ENCODE data around the gene CD300H. TPM values are rescaled to one million over a fixed set of nuclear protein-coding genes. Genes with fewer than 3 reads are reported as not detected.

Gene CD300H
- total RNA-seq, 1 experiment from 2014 or later, result not detected

DNA sequence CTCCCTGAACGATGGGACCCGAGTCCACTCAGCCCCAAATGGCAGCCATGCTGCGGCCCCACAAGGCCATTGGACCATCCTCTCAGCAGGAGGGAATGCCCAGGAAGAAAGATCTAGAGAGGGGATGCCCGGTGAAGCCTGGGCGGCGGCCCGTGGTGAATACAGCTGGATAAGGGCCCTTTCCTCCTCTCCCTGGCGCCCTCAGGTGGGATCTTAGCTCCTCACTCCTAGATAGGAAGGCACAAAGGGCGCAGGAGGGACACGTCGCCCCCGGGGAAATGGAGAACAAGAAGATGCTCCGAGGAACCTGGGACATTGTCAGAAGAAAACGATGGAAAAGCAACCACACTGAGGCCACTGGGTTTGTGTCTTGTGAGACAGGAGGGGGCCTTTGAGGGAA, 23.9 kb downstream of the CD300H start:
- BruUV-seq (replicated peaks), result no TSS peak
- DNase-seq (ENCODE audit: low spot score), result no peak
- Histone ChIP-seq H3K27ac (ENCODE audit: low read depth, low read length, poor library complexity, severe bottlenecking) (no peak overlapping the region), H3K36me3 (ENCODE audit: insufficient read depth, low read length, poor library complexity, severe bottlenecking) (no peaks in the 10 kb centered on the region), H3K4me3 (ENCODE audit: low read depth, low read length, poor library complexity, severe bottlenecking) (no peak overlapping the region), H3K9me3 (ENCODE audit: low read depth, low read length, poor library complexity, severe bottlenecking) (no peaks in the 10 kb centered on the region), H3K4me1 (ENCODE audit: insufficient read depth, low read length, poor library complexity, severe bottlenecking) (no peaks in the 10 kb centered on the region), H3K27me3 (replicated peaks; ENCODE audit: insufficient read depth, low read depth, low read length, poor library complexity) (peaks cover 6% of the 10 kb centered on the region)
- TF ChIP-seq, protein P1, sequence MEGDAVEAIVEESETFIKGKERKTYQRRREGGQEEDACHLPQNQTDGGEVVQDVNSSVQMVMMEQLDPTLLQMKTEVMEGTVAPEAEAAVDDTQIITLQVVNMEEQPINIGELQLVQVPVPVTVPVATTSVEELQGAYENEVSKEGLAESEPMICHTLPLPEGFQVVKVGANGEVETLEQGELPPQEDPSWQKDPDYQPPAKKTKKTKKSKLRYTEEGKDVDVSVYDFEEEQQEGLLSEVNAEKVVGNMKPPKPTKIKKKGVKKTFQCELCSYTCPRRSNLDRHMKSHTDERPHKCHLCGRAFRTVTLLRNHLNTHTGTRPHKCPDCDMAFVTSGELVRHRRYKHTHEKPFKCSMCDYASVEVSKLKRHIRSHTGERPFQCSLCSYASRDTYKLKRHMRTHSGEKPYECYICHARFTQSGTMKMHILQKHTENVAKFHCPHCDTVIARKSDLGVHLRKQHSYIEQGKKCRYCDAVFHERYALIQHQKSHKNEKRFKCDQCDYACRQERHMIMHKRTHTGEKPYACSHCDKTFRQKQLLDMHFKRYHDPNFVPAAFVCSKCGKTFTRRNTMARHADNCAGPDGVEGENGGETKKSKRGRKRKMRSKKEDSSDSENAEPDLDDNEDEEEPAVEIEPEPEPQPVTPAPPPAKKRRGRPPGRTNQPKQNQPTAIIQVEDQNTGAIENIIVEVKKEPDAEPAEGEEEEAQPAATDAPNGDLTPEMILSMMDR (conservative IDR thresholded peaks at IDR 0.05; ENCODE audit: low read depth, low read length), result no peak
- no peak for TF ChIP-seq EZH2 (IDR thresholded peaks at IDR 0.05; ENCODE audit: borderline replicate concordance, low read depth, low read length, poor library complexity, severe bottlenecking)
- intact Hi-C loops (cut with micrococcal nuclease; ENCODE audit: unreplicated experiment), result no loop called here
- ChIA-PET POLR2A (ENCODE audit: low non-redundant PET) (no interaction called here), CTCF (no interaction called here)

DNA sequence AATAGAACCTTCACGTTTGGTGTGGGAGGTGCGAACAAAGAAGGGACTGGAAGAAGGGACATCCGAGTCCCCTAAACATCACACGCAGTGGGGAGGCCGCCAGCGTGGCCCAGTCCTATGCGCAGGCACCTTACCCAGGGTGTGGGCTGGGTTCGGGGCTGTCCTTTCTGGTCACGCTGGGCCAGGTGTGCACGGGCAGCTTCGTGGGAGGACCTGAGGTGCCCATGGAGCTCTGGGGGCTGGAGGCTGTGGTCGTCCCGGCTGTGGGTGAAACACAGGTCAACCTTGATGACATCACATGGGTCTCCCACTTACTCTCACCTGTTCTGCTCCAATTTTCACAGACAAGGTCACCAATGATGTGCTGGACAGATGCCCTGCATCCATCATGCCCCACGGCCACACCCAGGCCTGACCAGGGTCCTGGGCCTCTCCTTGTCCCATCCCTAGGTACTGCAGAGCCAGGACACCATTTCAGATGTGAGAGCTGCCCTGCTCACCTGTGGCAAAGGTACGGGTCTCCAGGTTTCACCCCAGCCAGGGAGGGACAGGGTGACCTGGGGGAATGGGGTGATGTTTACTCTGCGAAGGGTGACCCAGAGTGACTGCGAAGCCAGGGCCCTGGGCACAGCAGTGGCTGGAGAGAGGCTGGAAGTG, 24.5 kb downstream of the CD300H start:
- TF ChIP-seq, protein P1 (conservative IDR thresholded peaks at IDR 0.05; ENCODE audit: low read depth, low read length), result no peak
- no peak for TF ChIP-seq EZH2 (IDR thresholded peaks at IDR 0.05; ENCODE audit: borderline replicate concordance, low read depth, low read length, poor library complexity, severe bottlenecking)
- DNase-seq (ENCODE audit: low spot score), result no peak
- Histone ChIP-seq H3K4me1 (ENCODE audit: insufficient read depth, low read length, poor library complexity, severe bottlenecking) (no peaks in the 10 kb centered on the region), H3K4me3 (ENCODE audit: low read depth, low read length, poor library complexity, severe bottlenecking) (no peak overlapping the region), H3K36me3 (ENCODE audit: insufficient read depth, low read length, poor library complexity, severe bottlenecking) (no peaks in the 10 kb centered on the region), H3K27ac (ENCODE audit: low read depth, low read length, poor library complexity, severe bottlenecking) (no peak overlapping the region), H3K27me3 (replicated peaks; ENCODE audit: insufficient read depth, low read depth, low read length, poor library complexity) (peaks cover 12% of the 10 kb centered on the region), H3K9me3 (ENCODE audit: low read depth, low read length, poor library complexity, severe bottlenecking) (no peaks in the 10 kb centered on the region)
- POLR2A ChIA-PET (ENCODE audit: low non-redundant PET), result no interaction called here
- intact Hi-C loops (cut with micrococcal nuclease; ENCODE audit: unreplicated experiment), result no loop called here
- BruUV-seq (replicated peaks), result no TSS peak
- CTCF ChIA-PET, result no interaction called here

DNA sequence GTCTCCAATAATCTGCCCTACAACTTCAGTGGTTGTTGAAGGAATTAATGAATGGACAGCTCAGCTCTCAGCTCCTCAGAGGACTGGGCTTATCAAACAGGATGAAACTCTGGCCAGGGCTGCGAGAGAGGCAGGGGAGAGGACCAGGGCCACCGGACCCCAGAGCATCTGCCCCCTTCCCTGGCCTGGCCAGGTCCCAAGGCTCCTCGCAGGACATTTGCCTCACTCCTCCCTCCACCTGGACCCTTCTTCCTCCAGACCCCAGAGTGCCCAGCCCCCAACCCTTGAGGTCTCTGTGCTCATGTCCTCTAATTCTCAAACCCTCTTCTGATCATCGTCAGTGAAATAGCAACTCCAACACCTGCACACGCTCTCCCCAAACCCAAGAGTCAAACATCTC, 25.1 kb downstream of the CD300H start:
- H3K9me3 ChIP-seq (ENCODE audit: low read depth, low read length, poor library complexity, severe bottlenecking), result no peaks in the 10 kb centered on the region
- H3K4me1 ChIP-seq (ENCODE audit: insufficient read depth, low read length, poor library complexity, severe bottlenecking), result no peaks in the 10 kb centered on the region
- H3K27ac ChIP-seq (ENCODE audit: low read depth, low read length, poor library complexity, severe bottlenecking), result no peak overlapping the region
- ChIA-PET CTCF (no interaction called here), POLR2A (ENCODE audit: low non-redundant PET) (no interaction called here)
- DNase-seq (ENCODE audit: low spot score), result no peak
- peaks cover 14% of the 10 kb centered on the region for H3K27me3 ChIP-seq (replicated peaks; ENCODE audit: insufficient read depth, low read depth, low read length, poor library complexity)
- TF ChIP-seq, protein P1 (conservative IDR thresholded peaks at IDR 0.05; ENCODE audit: low read depth, low read length), result no peak
- TF ChIP-seq EZH2 (IDR thresholded peaks at IDR 0.05; ENCODE audit: borderline replicate concordance, low read depth, low read length, poor library complexity, severe bottlenecking), result no peak
- no TSS peak for BruUV-seq (replicated peaks)
- no peaks in the 10 kb centered on the region for H3K36me3 ChIP-seq (ENCODE audit: insufficient read depth, low read length, poor library complexity, severe bottlenecking)
- intact Hi-C loops (cut with micrococcal nuclease; ENCODE audit: unreplicated experiment), result no loop called here
- no peak overlapping the region for H3K4me3 ChIP-seq (ENCODE audit: low read depth, low read length, poor library complexity, severe bottlenecking)
